Ectodermal cell (in vitro differentiated cells): ENCODE data around the gene SLC25A39.
A peak's percentile ranks its signal among the peaks of the same experiment; 100 is the strongest.

Experiments used
- H3K27ac ChIP-seq: 2 replicates; pipeline ENCODE4 v1.7.0; 2013; ENCODE audit warnings: mild to moderate bottlenecking, low read depth, low read length; ENCODE audit not compliant: insufficient read depth, poor library complexity, severe bottlenecking
- H3K27me3 ChIP-seq: 2 replicates; pipeline ENCODE4 v1.7.0; 2013; ENCODE audit warnings: mild to moderate bottlenecking, low read length; ENCODE audit not compliant: insufficient read depth, control insufficient read depth, poor library complexity, severe bottlenecking
- H3K36me3 ChIP-seq: one replicate; pipeline ENCODE4 v1.7.0; 2013; ENCODE audit warnings: low read length; ENCODE audit not compliant: control insufficient read depth, insufficient read depth
- H3K4me1 ChIP-seq: one replicate; pipeline ENCODE4 v1.7.0; 2013; ENCODE audit warnings: low read length; ENCODE audit not compliant: control insufficient read depth, insufficient read depth
- H3K4me3 ChIP-seq: 2 replicates; pipeline ENCODE4 v1.7.0; 2013; ENCODE audit warnings: low read depth, low read length, control low read depth; ENCODE audit not compliant: insufficient read depth
- H3K9me3 ChIP-seq: 2 replicates; pipeline ENCODE4 v1.7.0; 2013; ENCODE audit warnings: mild to moderate bottlenecking, low read length, moderate library complexity; ENCODE audit not compliant: control insufficient read depth
- WGBS, 2 experiments: methylation state at CpG; one replicate each; pipeline ENCODE4 v1.1.7; 2013; ENCODE audit warnings: missing lambda C conversion rate in 2 of 2; 5-methylcytosine and 5-hydroxymethylcytosine counted together

SLC25A39 gene

DNA sequence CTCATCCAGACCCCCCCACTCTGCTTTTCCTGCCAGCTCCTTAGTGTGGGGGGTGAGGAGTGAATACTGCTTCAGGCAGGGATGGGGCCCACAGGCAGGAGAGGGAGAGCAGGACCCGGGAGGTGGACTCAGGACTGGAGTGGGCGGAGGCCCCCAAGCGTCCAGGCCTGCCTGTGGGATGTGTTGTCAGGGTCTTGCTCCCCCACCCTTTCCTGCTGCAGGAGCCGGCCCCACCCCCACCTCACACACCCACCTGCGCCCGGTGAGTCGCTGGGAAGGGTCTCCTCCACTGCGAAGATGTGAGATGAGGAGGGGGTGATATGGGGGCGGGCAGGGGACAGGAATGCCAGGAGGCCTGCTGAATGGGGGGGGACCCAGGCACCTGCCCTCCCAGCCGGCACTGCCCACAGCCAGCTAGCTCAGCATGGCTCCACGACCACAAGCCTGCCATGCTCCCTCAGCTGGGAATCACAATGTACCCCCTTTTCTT, 37.9 kb upstream of the SLC25A39 start:
- peak overlapping the region; percentile 93 for H3K4me3 ChIP-seq
- H3K27ac ChIP-seq = no peak overlapping the region
- H3K9me3 ChIP-seq = no peaks in the 10 kb centered on the region
- peaks cover 15% of the 10 kb centered on the region for H3K27me3 ChIP-seq
- peaks cover 5% of the 10 kb centered on the region for H3K36me3 ChIP-seq
- peaks cover 26% of the 10 kb centered on the region for H3K4me1 ChIP-seq
- 13 to 23% methylated on average over 7 to 9 of the region's 11 CpGs for WGBS, 2 experiments

DNA sequence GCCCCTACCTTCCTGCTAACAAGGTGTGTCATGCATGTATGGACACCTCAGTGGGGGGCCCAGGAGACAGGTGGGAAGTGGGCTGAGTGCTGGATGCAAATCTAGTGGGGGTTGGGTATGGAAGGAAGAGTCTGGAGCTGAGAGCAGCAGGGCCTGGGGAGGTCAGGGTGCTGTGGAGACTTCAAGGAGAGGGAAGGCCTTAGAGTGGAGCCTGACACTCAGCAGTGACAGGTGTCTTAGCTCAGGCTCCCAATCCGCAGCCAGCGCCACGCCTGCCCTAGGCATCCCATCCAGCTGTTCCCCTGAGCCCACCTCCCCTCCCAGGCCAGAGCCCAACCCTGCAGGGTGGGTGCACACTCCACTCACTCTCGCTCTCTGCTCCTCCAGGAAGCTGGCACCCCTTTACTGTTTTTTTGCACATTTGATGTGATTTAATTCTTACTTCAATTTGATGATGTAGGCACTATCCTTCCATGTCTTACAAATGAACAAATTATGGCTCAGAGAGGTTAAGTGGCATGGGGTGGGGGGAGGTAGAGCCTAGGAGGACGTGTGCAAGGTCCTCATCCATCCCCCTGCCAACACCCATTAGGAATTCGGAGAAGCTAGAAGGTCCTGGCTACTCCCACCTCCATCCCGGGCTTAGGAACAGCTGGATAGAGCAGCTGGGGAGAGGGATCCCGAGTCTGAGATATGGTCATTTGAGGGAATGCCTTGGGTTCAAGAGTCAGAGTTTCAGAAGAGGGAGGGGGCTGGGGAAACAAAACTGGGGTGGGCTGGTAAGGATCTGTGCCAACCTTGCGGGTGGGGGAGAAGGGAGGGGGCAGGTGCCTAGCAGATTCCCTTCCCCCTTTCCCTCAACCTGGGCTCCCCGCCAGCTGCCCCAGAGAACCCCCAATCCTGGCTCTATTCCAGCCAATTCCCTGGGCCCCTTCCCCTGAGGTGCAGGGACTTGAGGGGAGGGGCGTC, 37.0 kb upstream of the SLC25A39 start:
- Histone ChIP-seq H3K27me3 (peaks cover 15% of the 10 kb centered on the region), H3K36me3 (peaks cover 5% of the 10 kb centered on the region), H3K27ac (no peak overlapping the region), H3K9me3 (no peaks in the 10 kb centered on the region), H3K4me1 (peaks cover 26% of the 10 kb centered on the region), H3K4me3 (peak overlapping the region; percentile 93)
- WGBS, 2 experiments = 46 to 56% methylated on average over 9 to 11 of the region's 11 CpGs

- Histone ChIP-seq H3K4me1 (peaks cover 26% of the 10 kb centered on the region), H3K9me3 (no peaks in the 10 kb centered on the region), H3K4me3 (peak overlapping the region; percentile 23), H3K27ac (peak overlapping the region; percentile 11), H3K27me3 (peaks cover 9% of the 10 kb centered on the region), H3K36me3 (peaks cover 5% of the 10 kb centered on the region)
- 41 to 45% methylated on average over 5 of the region's 5 CpGs for WGBS, 2 experiments
Observed at GRCh38 chr17:44360826-44361225, 36.2 kb upstream of the SLC25A39 start.

GRCh38 chr17:44360144-44360533, 35.5 kb upstream of the SLC25A39 start:
- H3K4me3 ChIP-seq = no peak overlapping the region
- H3K27ac ChIP-seq = no peak overlapping the region
- H3K27me3 ChIP-seq = peaks cover 4% of the 10 kb centered on the region
- 90 to 92% methylated on average over 6 of the region's 6 CpGs for WGBS, 2 experiments
- no peaks in the 10 kb centered on the region for H3K9me3 ChIP-seq
- peaks cover 26% of the 10 kb centered on the region for H3K4me1 ChIP-seq
- peaks cover 10% of the 10 kb centered on the region for H3K36me3 ChIP-seq

DNA sequence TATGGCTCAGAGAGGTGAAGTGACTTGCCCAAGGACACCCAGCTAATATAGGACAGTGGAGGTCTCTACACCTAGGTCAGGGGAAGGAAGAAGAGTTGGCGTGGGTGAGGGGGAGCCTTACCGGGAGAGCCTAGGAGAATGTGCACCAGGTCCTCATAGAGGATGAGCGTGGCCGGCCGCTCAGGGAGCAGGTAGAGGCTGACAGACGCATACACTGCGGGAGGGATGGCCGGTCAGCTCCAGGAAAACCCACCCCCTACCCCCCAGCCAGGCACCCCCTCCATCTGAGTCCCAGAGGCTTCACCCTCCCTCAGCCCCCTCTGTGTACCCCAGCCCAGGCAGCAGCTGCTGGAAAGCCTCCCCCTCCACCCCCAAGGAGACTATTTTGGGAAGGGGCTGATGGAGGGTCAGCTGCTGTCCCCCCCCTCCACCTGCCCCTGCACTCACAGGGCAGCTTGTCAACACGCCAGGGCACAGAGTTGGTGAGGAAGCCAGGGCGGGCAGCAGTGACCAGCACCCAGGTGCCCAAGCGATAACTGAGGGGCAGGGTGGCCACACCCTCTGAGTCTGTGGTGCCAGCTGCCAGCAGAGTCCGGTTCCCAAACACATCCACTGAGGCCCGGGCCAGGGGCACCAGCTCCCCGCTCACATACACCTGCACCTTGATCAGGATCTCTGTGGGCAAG, 35.0 kb upstream of the SLC25A39 start:
- no peaks in the 10 kb centered on the region for H3K9me3 ChIP-seq
- no peak overlapping the region for H3K27ac ChIP-seq
- no peak overlapping the region for H3K4me3 ChIP-seq
- H3K4me1 ChIP-seq = peaks cover 26% of the 10 kb centered on the region
- peaks cover 11% of the 10 kb centered on the region for H3K36me3 ChIP-seq
- H3K27me3 ChIP-seq = no peaks in the 10 kb centered on the region
- 95 to 96% methylated on average over 14 of the region's 14 CpGs for WGBS, 2 experiments

GRCh38 chr17:44359006-44359405, 34.4 kb upstream of the SLC25A39 start:
- Histone ChIP-seq H3K36me3 (peaks cover 11% of the 10 kb centered on the region), H3K27me3 (no peaks in the 10 kb centered on the region)
- WGBS, 2 experiments = 95 to 97% methylated on average over 6 of the region's 6 CpGs

DNA sequence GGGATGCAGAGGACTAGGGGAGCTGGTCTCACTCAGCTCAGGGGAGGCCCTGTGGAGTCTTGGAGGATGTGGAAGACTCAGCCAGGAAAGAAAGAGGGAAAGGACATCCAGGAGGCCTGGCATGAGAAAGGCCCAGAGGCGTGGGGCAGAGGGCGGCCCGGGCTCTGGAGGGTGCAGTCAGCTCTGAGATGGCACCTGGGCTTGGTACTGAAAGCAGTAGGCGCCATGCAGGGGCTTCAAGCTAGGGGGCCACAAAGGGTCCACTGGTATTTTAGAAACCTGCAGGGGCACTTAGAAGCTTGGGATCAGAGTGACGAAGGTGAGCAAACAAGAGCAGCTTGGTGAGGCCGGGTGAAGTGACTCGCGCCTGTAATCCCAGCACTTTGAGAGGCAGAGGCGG, 33.4 kb upstream of the SLC25A39 start:
- Histone ChIP-seq H3K4me1 (peaks cover 23% of the 10 kb centered on the region), H3K36me3 (peaks cover 11% of the 10 kb centered on the region), H3K4me3 (no peak overlapping the region), H3K27ac (no peak overlapping the region), H3K27me3 (peaks cover 7% of the 10 kb centered on the region), H3K9me3 (no peaks in the 10 kb centered on the region)
- WGBS, 2 experiments = 92 to 95% methylated on average over 9 of the region's 9 CpGs

More at GRCh38 chr17:44359006-44359405, 34.4 kb upstream of the SLC25A39 start:
- peaks cover 25% of the 10 kb centered on the region for H3K4me1 ChIP-seq
- H3K4me3 ChIP-seq = no peak overlapping the region
- no peak overlapping the region for H3K27ac ChIP-seq
- no peaks in the 10 kb centered on the region for H3K9me3 ChIP-seq

DNA sequence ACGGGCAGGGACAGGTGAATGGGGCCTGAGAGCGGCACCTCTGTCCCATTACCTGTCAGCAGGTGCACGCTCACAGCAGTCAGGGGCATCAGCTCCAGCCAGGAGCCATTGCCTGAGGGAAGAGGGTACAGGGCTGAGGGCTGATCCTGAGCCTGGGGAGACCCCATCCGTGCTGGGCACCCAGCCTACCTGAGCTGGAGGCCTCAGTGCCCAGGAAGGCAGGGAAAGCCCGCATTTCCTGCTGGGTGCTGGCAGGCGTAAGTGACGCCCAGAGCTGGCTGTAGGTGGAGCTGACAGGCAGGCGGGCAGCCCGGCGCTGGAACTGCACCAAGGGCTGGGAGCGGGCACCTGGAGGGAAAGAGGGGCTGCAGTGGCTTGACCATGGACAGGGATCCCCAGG, 31.6 kb upstream of the SLC25A39 start:
- WGBS, 2 experiments = 94 to 96% methylated on average over 11 of the region's 11 CpGs
- H3K36me3 ChIP-seq = peaks cover 11% of the 10 kb centered on the region
- H3K27me3 ChIP-seq = peaks cover 8% of the 10 kb centered on the region

DNA sequence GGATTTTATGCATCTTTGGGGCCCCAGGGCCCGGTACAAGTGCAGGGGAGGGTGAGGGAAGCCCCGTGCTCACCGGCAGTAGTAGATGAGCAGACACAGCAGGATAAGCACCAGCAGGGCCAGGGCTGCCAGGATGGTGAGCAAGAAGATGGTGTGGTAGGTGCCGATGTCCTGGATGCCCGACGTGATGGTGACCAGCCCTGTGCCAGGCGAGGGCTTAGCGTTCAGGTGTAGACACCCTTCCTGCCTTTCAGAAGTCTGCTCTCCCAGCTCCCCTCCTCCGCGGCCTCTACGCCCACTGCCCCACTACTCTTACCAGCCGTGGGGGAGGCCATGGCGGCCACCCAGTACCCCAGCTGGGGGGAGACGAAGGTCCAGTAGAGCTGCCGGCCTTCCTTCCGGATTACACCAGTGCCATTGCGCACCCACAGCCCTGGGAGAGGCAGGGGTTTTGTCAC, 31.0 kb upstream of the SLC25A39 start:
- Histone ChIP-seq H3K9me3 (no peaks in the 10 kb centered on the region), H3K4me1 (peaks cover 6% of the 10 kb centered on the region), H3K27me3 (peaks cover 8% of the 10 kb centered on the region), H3K27ac (no peak overlapping the region), H3K4me3 (no peak overlapping the region), H3K36me3 (peaks cover 11% of the 10 kb centered on the region)
- WGBS, 2 experiments = 93 to 94% methylated on average over 17 of the region's 17 CpGs

More for the DNA sequence above, 31.6 kb upstream of the SLC25A39 start:
- Histone ChIP-seq H3K9me3 (no peaks in the 10 kb centered on the region), H3K4me3 (no peak overlapping the region), H3K4me1 (peaks cover 11% of the 10 kb centered on the region), H3K27ac (no peak overlapping the region)
